ENCODE measurements around the gene EDEM1. TPM values are rescaled to one million over a fixed set of nuclear protein-coding genes. Genes with fewer than 3 reads are reported as not detected.

The EDEM1 gene
- total RNA-seq, 3 donors from 2014 or later (not counting 1 experiment from before 2014, with no cell fraction given) = 55.3 to 64.2 (median 59.9) TPM

- H3K36me3 Mint-ChIP-seq = peaks cover under 1% of the 10 kb centered on the region
- peak overlapping the region in 1 of 2 donors; percentile 52 for H3K27ac Mint-ChIP-seq
- ATAC-seq = no peak
- Histone ChIP-seq H3K9me3 (ENCODE audit: control insufficient read depth, insufficient read depth, low read length) (no peaks in the 10 kb centered on the region), H3K4me3 (ENCODE audit: low read length) (no peak overlapping the region), H3K27me3 (ENCODE audit: control insufficient read depth, insufficient read depth, low read length) (no peaks in the 10 kb centered on the region), H3K4me1 (ENCODE audit: control insufficient read depth, insufficient read depth, low read length) (no peaks in the 10 kb centered on the region), H3K36me3 (ENCODE audit: control insufficient read depth, insufficient read depth, low read length) (peaks cover 23% of the 10 kb centered on the region), H3K27ac (ENCODE audit: low read length) (no peak overlapping the region)
- no peaks in the 10 kb centered on the region for H3K9me3 Mint-ChIP-seq
- H3K4me1 Mint-ChIP-seq = peaks cover 0 to 4% of the 10 kb centered on the region in 2 donors
- intact Hi-C loops (cut with micrococcal nuclease) = no loop called here
- DNase-seq = no peak
- no peak for TF ChIP-seq CTCF (IDR thresholded peaks at IDR 0.05)
- H3K27me3 Mint-ChIP-seq (ENCODE audit: low read depth in 2 of 2) = no peaks in the 10 kb centered on the region
- WGBS (ENCODE audit: insufficient coverage) = 81% methylated on average over 10 of the region's 11 CpGs
- no peak overlapping the region for H3K4me3 Mint-ChIP-seq
Measured at GRCh38 chr3:5220667-5221431, 33.3 kb downstream of the EDEM1 start.

GRCh38 chr3:5221701-5222100 is 34.2 kb downstream of the EDEM1 start:
- Mint-ChIP-seq H3K27ac (peak overlapping the region in 1 of 2 donors; percentile 13), H3K4me1 (peaks cover 0 to 4% of the 10 kb centered on the region in 2 donors), H3K9me3 (no peaks in the 10 kb centered on the region), H3K4me3 (no peak overlapping the region), H3K36me3 (no peaks in the 10 kb centered on the region), H3K27me3 (ENCODE audit: low read depth in 2 of 2) (no peaks in the 10 kb centered on the region)
- Histone ChIP-seq H3K36me3 (ENCODE audit: control insufficient read depth, insufficient read depth, low read length) (peaks cover 15% of the 10 kb centered on the region), H3K27me3 (ENCODE audit: control insufficient read depth, insufficient read depth, low read length) (no peaks in the 10 kb centered on the region), H3K9me3 (ENCODE audit: control insufficient read depth, insufficient read depth, low read length) (no peaks in the 10 kb centered on the region), H3K4me1 (ENCODE audit: control insufficient read depth, insufficient read depth, low read length) (no peaks in the 10 kb centered on the region), H3K27ac (ENCODE audit: low read length) (no peak overlapping the region), H3K4me3 (ENCODE audit: low read length) (no peak overlapping the region)
- no peak for TF ChIP-seq CTCF (IDR thresholded peaks at IDR 0.05)
- WGBS (ENCODE audit: insufficient coverage) = 58% methylated on average over 5 of the region's 6 CpGs
- ATAC-seq (no peak), DNase-seq (no peak)
- intact Hi-C loops (cut with micrococcal nuclease) = no loop called here

GRCh38 chr3:5222283-5223005 is 34.9 kb downstream of the EDEM1 start:
- Histone ChIP-seq H3K4me3 (ENCODE audit: low read length) (no peak overlapping the region), H3K36me3 (ENCODE audit: control insufficient read depth, insufficient read depth, low read length) (peaks cover 13% of the 10 kb centered on the region), H3K27me3 (ENCODE audit: control insufficient read depth, insufficient read depth, low read length) (no peaks in the 10 kb centered on the region), H3K4me1 (ENCODE audit: control insufficient read depth, insufficient read depth, low read length) (no peaks in the 10 kb centered on the region), H3K27ac (ENCODE audit: low read length) (no peak overlapping the region), H3K9me3 (ENCODE audit: control insufficient read depth, insufficient read depth, low read length) (no peaks in the 10 kb centered on the region)
- Mint-ChIP-seq H3K9me3 (no peaks in the 10 kb centered on the region), H3K27me3 (ENCODE audit: low read depth in 2 of 2) (peaks cover 0 to 1% of the 10 kb centered on the region in 2 donors), H3K27ac (peak overlapping the region in 1 of 2 donors; percentile 13), H3K36me3 (no peaks in the 10 kb centered on the region), H3K4me1 (peaks cover 0 to 4% of the 10 kb centered on the region in 2 donors), H3K4me3 (no peak overlapping the region)
- ATAC-seq (no peak), DNase-seq (no peak)
- TF ChIP-seq CTCF (IDR thresholded peaks at IDR 0.05) = no peak
- intact Hi-C loops (cut with micrococcal nuclease) = no loop called here
- 97% methylated on average over 10 of the region's 13 CpGs for WGBS (ENCODE audit: insufficient coverage)
